Measurements from ENCODE around the gene PCSK4.
"Not testable (repeated sequence)": the region's sequence is repeated elsewhere in the genome, so short reads cannot be mapped to it uniquely, and the experiment has no call there.

PCSK4 gene

GRCh38 chr19:1526066-1526778 is 36.1 kb upstream of the PCSK4 start:
- Mint-ChIP-seq H3K4me3 (no peak overlapping the region), H3K27me3 (ENCODE audit: low read depth) (peaks cover 22% of the 10 kb centered on the region), H3K9me3 (no peaks in the 10 kb centered on the region), H3K36me3 (ENCODE audit: low read depth) (no peaks in the 10 kb centered on the region), H3K4me1 (ENCODE audit: low read depth) (peaks cover 3% of the 10 kb centered on the region), H3K27ac (no peak overlapping the region)
- DNase-seq (ENCODE audit: low spot score): no peak

DNA sequence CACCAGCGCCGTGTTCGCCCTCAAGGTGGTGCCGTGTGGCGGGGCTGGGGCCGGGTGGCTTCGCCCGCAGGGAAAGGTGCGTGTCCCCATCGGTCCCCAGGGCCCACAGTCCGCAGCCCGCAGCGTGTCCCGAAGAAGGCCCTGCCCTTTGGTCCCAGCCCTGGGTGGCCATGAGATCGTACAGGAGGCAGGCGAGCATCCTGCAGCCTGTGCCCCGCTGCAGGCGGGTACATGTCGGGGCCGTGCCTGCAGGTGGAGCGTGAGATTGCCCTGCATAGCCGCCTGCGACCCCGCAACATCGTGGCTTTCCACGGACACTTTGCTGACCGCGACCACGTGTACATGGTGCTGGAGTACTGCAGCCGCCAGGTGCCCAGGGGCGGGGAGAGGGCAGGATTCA is 35.2 kb upstream of the PCSK4 start:
- no peaks in the 10 kb centered on the region for H3K36me3 Mint-ChIP-seq (ENCODE audit: low read depth)
- peaks cover 22% of the 10 kb centered on the region for H3K27me3 Mint-ChIP-seq (ENCODE audit: low read depth)
- no peaks in the 10 kb centered on the region for H3K9me3 Mint-ChIP-seq
- H3K4me1 Mint-ChIP-seq (ENCODE audit: low read depth): peaks cover 3% of the 10 kb centered on the region
- H3K4me3 Mint-ChIP-seq: no peak overlapping the region
- H3K27ac Mint-ChIP-seq: no peak overlapping the region
- DNase-seq (ENCODE audit: low spot score): no peak

DNA sequence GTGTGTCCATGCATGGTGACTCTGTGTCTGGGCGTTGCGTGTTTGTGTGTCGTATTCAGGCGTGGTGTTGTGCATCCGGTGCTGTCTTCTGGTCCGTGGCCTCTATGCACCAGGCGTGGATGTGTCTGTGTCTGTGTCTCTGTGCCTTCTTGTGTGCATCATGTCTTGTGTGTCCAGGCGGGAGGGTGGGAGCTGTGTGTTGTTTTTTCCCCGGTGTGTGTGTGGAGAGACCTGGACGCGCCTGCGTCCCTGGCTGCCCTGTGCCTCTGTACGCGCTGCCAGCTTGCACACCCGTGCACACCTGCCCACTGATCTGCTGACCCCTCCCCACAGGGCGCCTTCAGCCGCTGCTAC is 34.8 kb upstream of the PCSK4 start:
- Mint-ChIP-seq H3K27me3 (ENCODE audit: low read depth) (peaks cover 22% of the 10 kb centered on the region), H3K27ac (no peak overlapping the region), H3K4me3 (no peak overlapping the region), H3K9me3 (no peaks in the 10 kb centered on the region), H3K36me3 (ENCODE audit: low read depth) (no peaks in the 10 kb centered on the region), H3K4me1 (ENCODE audit: low read depth) (peaks cover 3% of the 10 kb centered on the region)
- no peak for DNase-seq (ENCODE audit: low spot score)

DNA sequence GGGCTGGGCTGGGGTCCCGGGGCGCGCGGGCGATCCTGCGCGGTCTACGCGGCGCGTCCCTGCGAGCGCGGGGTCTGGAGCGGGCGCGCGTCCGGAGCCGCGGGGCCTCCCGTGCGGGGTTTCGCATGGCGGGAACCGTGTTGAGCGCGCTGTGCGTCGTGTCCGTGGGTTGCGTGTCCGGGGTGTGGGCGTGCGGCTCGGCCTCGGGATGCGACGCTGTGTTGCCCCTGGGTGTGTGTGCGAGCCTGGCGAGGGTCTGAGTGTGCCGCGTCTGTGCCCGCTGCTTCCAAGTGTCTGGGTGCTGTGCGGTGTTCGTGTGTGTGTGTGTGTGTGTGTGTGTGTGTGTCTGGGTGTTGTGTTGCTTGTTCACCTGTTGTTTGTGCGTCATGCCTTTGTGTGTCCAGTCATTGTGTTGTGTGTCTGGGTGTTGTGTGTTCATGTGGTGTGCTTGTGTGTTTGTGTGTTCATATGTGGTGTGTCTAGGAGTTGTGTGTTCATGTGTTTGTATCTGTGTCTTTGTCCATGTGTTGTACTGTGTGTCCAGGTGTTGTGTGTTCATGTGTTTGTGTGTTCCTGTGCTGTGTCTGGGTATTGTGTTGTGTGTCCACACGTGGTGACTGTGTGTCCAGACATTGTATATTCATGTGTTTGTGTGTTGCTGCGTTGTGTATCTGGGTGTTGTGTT is 34.3 kb upstream of the PCSK4 start:
- no peak for DNase-seq (ENCODE audit: low spot score)
- Mint-ChIP-seq H3K27me3 (ENCODE audit: low read depth) (peaks cover 22% of the 10 kb centered on the region), H3K9me3 (no peaks in the 10 kb centered on the region), H3K27ac (no peak overlapping the region), H3K4me1 (ENCODE audit: low read depth) (peaks cover 3% of the 10 kb centered on the region), H3K36me3 (ENCODE audit: low read depth) (no peaks in the 10 kb centered on the region), H3K4me3 (no peak overlapping the region)

- Mint-ChIP-seq H3K27me3 (ENCODE audit: low read depth) (peaks cover 22% of the 10 kb centered on the region), H3K9me3 (no peaks in the 10 kb centered on the region), H3K4me3 (no peak within 1 kb of the TSS), H3K36me3 (ENCODE audit: low read depth) (no peaks in the 10 kb centered on the region), H3K27ac (no peak within 1 kb of the TSS), H3K4me1 (ENCODE audit: low read depth) (peaks cover 3% of the 10 kb centered on the region)
- no peak for DNase-seq (ENCODE audit: low spot score)
These were observed 33.5 kb upstream of the PCSK4 start, which contains the start of gene PLK5 for GRCh38 chr19:1523412-1524286. Gene PLK5, plus strand, starts transcription at chr19:1524077. Its CDS starts 2,920 bp downstream, at chr19:1526997.

DNA sequence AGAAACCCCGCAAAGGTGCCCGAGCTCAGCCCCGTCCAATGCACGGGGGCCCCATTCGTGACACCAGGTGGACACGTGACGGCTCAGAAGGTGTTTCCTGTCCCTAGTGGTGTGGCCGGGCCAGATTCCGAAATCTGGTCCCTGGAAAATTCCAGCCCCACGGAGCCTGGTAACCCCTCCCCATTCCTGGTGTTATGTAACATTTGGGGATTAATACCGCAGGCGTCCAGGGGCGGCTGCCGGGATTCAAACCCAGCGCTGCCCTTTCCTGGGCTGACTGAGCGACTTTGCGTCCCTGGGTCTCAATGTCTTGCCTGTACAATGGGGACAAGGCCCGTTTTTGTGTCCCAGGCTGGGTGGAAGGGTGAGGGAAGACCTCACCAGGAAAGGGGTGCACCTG is 32.7 kb upstream of the PCSK4 start:
- Mint-ChIP-seq H3K27me3 (ENCODE audit: low read depth) (peaks cover 22% of the 10 kb centered on the region), H3K4me3 (no peak overlapping the region), H3K4me1 (ENCODE audit: low read depth) (peaks cover 3% of the 10 kb centered on the region), H3K9me3 (no peaks in the 10 kb centered on the region), H3K36me3 (ENCODE audit: low read depth) (no peaks in the 10 kb centered on the region), H3K27ac (no peak overlapping the region)
- DNase-seq (ENCODE audit: low spot score): no peak

DNA sequence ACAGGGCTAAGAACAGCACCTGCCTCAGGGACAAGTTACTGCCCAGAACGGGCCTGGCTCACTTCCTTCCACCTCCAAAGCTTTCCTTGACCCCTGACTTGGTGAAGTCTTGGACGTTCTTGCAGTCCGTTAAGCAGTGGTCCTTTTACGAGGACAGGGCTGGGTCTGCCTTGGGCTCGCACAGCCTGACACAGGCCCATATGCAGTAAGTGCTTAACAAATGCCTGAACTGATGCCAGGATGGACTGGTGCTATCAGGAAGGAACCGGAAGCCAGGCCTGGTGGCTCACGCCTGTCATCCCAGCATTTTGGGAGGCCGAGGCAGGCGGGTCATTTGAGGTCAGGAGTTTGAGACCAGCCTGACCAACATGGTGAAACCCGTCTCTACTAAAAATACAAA is 31.9 kb upstream of the PCSK4 start:
- H3K36me3 Mint-ChIP-seq (ENCODE audit: low read depth): no peaks in the 10 kb centered on the region
- no peaks in the 10 kb centered on the region for H3K9me3 Mint-ChIP-seq
- no peak for DNase-seq (ENCODE audit: low spot score)
- H3K27ac Mint-ChIP-seq: no peak overlapping the region
- H3K4me1 Mint-ChIP-seq (ENCODE audit: low read depth): peaks cover 3% of the 10 kb centered on the region
- H3K27me3 Mint-ChIP-seq (ENCODE audit: low read depth): peaks cover 22% of the 10 kb centered on the region
- no peak overlapping the region for H3K4me3 Mint-ChIP-seq

GRCh38 chr19:1521636-1522035 is 31.5 kb upstream of the PCSK4 start:
- Mint-ChIP-seq H3K4me3 (no peak overlapping the region), H3K9me3 (no peaks in the 10 kb centered on the region), H3K36me3 (ENCODE audit: low read depth) (no peaks in the 10 kb centered on the region), H3K4me1 (ENCODE audit: low read depth) (peaks cover 3% of the 10 kb centered on the region), H3K27me3 (ENCODE audit: low read depth) (peaks cover 24% of the 10 kb centered on the region), H3K27ac (no peak overlapping the region)
- no peak for DNase-seq (ENCODE audit: low spot score)

GRCh38 chr19:1520203-1520780 is 30.1 kb upstream of the PCSK4 start:
- Mint-ChIP-seq H3K27ac (no peak overlapping the region), H3K27me3 (ENCODE audit: low read depth) (peaks cover 21% of the 10 kb centered on the region), H3K36me3 (ENCODE audit: low read depth) (no peaks in the 10 kb centered on the region), H3K9me3 (no peaks in the 10 kb centered on the region), H3K4me3 (no peak overlapping the region), H3K4me1 (ENCODE audit: low read depth) (peaks cover 3% of the 10 kb centered on the region)
- no peak for DNase-seq (ENCODE audit: low spot score)

DNA sequence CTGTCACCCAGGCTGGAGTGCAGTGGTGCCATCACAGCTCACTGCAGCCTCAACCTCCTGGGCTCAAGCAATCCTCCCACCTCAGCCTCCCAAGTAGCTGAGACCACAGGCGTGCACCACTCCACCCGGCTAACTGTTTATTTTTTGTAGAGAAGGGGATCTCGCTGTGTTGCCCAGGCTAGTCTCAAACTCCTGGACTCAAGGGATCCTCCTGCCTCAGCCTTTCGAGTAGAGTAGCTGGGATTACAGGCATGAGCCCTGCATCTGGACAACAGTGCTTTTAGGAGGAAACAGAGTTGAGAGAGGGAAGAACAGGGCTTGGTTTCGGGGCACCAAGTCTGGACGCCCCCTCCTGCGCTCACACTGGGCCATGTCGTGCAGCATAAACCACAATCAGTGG is 29.7 kb upstream of the PCSK4 start:
- H3K4me3 Mint-ChIP-seq; H3K4me1 Mint-ChIP-seq (ENCODE audit: low read depth); H3K36me3 Mint-ChIP-seq (ENCODE audit: low read depth); DNase-seq (ENCODE audit: low spot score); H3K27ac Mint-ChIP-seq; H3K9me3 Mint-ChIP-seq: not testable (repeated sequence)
- peaks cover 19% of the 10 kb centered on the region for H3K27me3 Mint-ChIP-seq (ENCODE audit: low read depth)

GRCh38 chr19:1518471-1518870 is 28.3 kb upstream of the PCSK4 start:
- no peak for DNase-seq (ENCODE audit: low spot score)
- Mint-ChIP-seq H3K9me3 (no peaks in the 10 kb centered on the region), H3K4me3 (no peak overlapping the region), H3K4me1 (ENCODE audit: low read depth) (no peaks in the 10 kb centered on the region), H3K36me3 (ENCODE audit: low read depth) (no peaks in the 10 kb centered on the region), H3K27me3 (ENCODE audit: low read depth) (peaks cover 13% of the 10 kb centered on the region), H3K27ac (no peak overlapping the region)

DNA sequence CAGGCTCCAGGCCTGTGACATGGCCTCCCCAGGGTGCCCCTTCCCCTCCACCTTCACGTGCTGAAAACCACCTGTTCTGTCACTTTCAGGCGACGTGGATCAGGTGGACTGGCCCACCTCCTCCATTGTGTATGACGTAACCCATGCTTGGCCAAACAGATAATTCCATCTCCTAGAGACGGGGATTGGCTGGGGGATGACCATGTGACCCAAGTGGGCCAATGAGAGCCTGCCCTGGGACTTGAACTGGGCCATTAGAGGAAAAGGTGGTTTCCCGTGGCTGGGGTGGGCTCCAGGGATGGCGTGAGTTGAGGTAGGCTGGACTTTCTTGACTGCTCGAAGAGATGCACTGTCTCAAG is 26.2 kb upstream of the PCSK4 start:
- Mint-ChIP-seq H3K9me3 (no peaks in the 10 kb centered on the region), H3K36me3 (ENCODE audit: low read depth) (no peaks in the 10 kb centered on the region), H3K4me3 (no peak overlapping the region), H3K27ac (no peak overlapping the region), H3K4me1 (ENCODE audit: low read depth) (no peaks in the 10 kb centered on the region), H3K27me3 (ENCODE audit: low read depth) (peaks cover 4% of the 10 kb centered on the region)
- no peak for DNase-seq (ENCODE audit: low spot score)

DNA sequence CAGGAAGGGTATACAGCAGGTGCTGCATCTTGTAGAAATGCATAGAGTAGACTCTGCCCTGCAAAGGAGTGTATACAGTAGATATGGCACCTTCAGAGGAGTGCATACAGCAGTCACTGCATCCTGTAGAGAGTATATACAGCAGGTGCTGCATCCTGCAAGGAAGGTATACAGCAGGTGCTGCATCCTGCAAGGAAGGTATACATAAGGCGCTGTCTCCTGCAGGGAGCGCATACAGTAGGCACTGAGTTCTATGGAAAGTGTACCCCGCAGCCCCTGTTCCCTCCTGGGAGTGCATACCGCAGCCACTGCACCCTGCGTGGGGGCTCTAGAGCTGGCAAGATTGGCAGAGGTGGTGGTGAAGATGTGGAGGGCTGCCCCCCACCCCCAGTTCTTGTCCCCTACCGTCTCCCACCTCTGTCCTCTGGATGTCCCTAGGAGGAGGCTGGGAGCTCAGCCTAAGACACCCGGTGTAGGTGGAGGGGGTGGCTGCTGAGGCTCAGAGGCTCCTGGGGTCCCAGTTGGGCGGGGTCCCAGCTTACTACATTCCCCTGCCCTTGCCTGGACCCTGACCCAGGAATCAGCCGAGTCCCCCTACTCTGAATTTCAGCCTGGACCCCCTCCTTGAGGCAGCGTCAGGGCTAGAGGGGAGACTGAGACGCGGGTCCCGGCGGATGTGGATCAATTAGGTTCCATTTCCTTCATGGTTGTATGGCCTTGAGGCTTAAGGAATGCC is 25.0 kb upstream of the PCSK4 start:
- Mint-ChIP-seq H3K9me3 (no peaks in the 10 kb centered on the region), H3K4me1 (ENCODE audit: low read depth) (peaks cover 2% of the 10 kb centered on the region), H3K36me3 (ENCODE audit: low read depth) (no peaks in the 10 kb centered on the region), H3K27me3 (ENCODE audit: low read depth) (peaks cover 9% of the 10 kb centered on the region), H3K27ac (no peak overlapping the region), H3K4me3 (no peak overlapping the region)
- DNase-seq (ENCODE audit: low spot score): no peak
